Erythroblast (primary cell): ENCODE measurements around the gene PLXNA2.

Source experiments
- GATA1 ChIP-seq: IDR thresholded peaks from 2 replicates; pipeline ENCODE4 v1.6.1; 2011; ENCODE audit warnings: low read depth, mild to moderate bottlenecking, control low read depth, low read length, moderate library complexity
- POLR2A ChIP-seq: IDR thresholded peaks from 2 replicates; pipeline ENCODE4 v1.6.1; 2011; ENCODE audit warnings: mild to moderate bottlenecking, low read length

DNA sequence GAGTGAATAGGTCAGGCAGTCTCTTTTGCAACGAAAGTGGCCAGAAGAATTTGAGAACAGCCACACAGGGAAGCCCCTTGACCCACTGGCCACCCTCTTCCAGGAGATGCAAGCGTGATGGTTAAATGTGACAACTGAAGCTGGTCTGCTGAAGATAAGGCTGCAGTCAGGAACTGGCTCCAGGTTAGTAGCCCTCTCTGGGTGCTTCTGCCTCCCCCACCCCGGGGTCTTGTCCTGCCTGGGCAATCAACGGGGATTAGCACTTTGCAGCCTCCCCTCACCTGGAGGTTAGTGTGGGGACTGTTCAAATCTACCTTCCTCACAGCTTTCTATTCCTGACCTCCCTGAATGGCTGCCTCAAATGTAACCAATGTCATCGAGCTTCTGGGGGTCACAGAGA is 125.9 kb downstream of the PLXNA2 start:
- TF ChIP-seq POLR2A: no peak
- TF ChIP-seq GATA1: no peak
